ENCODE results near the gene TAF10. TPM values are rescaled to one million over a fixed set of nuclear protein-coding genes. Genes with fewer than 3 reads are reported as not detected.

TAF10 gene
- total and polyA plus RNA-seq, 3 experiments from 2014 or later: 173 to 336 (median 175) TPM

DNA sequence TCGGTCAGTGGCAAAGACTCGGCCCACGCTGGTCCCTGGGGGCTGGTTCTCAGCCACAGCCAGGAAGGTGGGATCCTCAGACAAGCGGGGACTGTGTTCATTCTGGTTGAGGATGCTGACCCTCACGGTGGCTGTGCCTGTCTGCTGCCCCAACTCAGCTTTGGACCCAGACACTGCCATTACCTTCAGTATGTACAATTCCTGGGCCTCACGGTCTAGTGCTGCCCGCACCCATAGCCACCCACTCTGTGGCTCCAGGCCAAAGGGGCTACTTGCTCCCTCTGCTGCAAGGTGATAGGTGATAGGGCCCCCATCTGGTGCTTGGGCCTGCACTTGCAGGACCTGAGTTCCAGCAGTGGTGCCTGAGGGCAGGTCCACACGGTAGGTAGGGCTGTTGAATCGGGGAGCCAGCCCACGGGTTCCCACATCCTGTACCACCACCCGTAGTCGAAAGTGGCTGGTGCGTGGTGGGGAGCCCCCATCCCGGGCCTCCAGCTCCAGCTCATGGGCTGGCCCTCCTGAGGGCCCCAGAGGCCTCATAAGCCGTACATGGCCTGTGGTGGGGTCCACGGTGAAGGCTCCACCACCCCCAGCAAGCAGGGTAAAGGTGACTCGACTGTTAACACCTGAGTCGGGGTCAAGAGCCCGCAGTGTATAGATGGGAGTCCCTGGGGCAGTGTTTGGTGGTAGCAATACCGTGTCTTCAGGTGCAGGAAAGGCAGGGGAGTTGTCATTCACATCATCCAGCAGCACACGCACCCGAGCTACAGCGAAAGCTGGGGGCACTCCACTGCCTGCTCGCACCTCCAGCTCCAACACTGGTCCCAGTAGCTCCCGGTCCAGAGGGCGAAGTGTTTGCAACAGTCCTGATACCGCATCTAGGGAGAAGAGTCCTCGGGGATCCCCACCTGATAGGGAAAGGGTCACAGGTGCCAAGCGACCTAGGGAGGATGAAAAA, 20.4 kb upstream of the TAF10 start:
- Mint-ChIP-seq H3K27me3 (peaks cover 0 to 2% of the 10 kb centered on the region in 2 donors), H3K4me3 (no peak overlapping the region), H3K27ac (peak overlapping the region in 1 of 8 donors; percentile 91), H3K9me3 (no peaks in the 10 kb centered on the region), H3K36me3 (peaks cover 0 to 26% (median 0%) of the 10 kb centered on the region in 3 donors), H3K4me1 (peaks cover 3 to 11% (median 11%) of the 10 kb centered on the region in 3 donors)
- H3K36me3 ChIP-seq (ENCODE audit: insufficient read depth, low read length): no peaks in the 10 kb centered on the region
- H3K9me3 ChIP-seq (ENCODE audit: low read length): no peaks in the 10 kb centered on the region
- POLR2A ChIA-PET: no interaction called here
- no peak overlapping the region for H3K4me3 ChIP-seq (ENCODE audit: low read length)
- no peak overlapping the region for H3K27ac ChIP-seq (ENCODE audit: low read depth, low read length)
- no peaks in the 10 kb centered on the region for H3K27me3 ChIP-seq (ENCODE audit: insufficient read depth, low read length, poor library complexity, severe bottlenecking)
- CTCF ChIA-PET: interaction anchor here (1.2 to 2.1 kb wide), 3 partner anchors 14 to 28 kb away, joined by 5 to 7 read pairs (median 6); partner anchors contain the start of gene TPP1
- H3K4me1 ChIP-seq (ENCODE audit: insufficient read depth, low read length): peaks cover 8% of the 10 kb centered on the region
- DNase-seq: peak in 1 of 5 donors; percentile 43

DNA sequence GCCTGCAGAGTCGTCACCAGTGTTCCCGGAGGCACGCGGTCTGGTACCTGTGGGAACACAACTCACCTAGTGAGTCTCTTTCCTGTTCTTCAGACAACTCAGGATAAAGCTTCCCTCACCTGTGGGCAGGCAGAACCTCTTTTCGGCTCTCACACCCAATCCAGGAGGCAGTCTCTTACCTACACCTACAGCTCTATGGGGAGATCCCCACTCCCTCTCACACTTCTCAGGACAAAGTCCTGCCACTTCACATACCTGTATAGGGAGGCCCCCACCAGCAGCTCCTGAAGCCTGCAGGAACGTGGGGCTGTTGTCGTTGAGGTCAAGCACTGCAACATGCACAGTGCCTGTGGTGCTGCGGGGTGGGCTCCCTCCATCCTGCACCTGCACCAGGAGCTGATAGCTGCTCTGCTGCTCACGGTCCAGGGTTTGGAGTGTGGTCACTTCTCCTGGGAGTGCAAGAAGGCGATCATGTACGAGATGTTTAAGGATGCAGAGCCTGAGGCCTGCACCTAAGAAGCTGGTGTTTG, 19.4 kb upstream of the TAF10 start:
- H3K27me3 ChIP-seq (ENCODE audit: insufficient read depth, low read length, poor library complexity, severe bottlenecking): no peaks in the 10 kb centered on the region
- ChIA-PET POLR2A (no interaction called here), CTCF (interaction anchor here (1.2 to 2.1 kb wide), 3 partner anchors 13 to 27 kb away, joined by 5 to 7 read pairs (median 6); partner anchors contain the start of gene TPP1)
- Mint-ChIP-seq H3K27ac (peak overlapping the region in 1 of 8 donors; percentile 22), H3K36me3 (peaks cover 0 to 27% (median 0%) of the 10 kb centered on the region in 3 donors), H3K27me3 (peaks cover 0 to 2% of the 10 kb centered on the region in 2 donors), H3K4me3 (no peak overlapping the region), H3K4me1 (peaks cover 10 to 21% (median 21%) of the 10 kb centered on the region in 3 donors), H3K9me3 (no peaks in the 10 kb centered on the region)
- no peaks in the 10 kb centered on the region for H3K36me3 ChIP-seq (ENCODE audit: insufficient read depth, low read length)
- no peak overlapping the region for H3K4me3 ChIP-seq (ENCODE audit: low read length)
- H3K9me3 ChIP-seq (ENCODE audit: low read length): no peaks in the 10 kb centered on the region
- peak in 1 of 5 donors; percentile 20 for DNase-seq
- H3K4me1 ChIP-seq (ENCODE audit: insufficient read depth, low read length): peaks cover 12% of the 10 kb centered on the region
- H3K27ac ChIP-seq (ENCODE audit: low read depth, low read length): no peak overlapping the region

DNA sequence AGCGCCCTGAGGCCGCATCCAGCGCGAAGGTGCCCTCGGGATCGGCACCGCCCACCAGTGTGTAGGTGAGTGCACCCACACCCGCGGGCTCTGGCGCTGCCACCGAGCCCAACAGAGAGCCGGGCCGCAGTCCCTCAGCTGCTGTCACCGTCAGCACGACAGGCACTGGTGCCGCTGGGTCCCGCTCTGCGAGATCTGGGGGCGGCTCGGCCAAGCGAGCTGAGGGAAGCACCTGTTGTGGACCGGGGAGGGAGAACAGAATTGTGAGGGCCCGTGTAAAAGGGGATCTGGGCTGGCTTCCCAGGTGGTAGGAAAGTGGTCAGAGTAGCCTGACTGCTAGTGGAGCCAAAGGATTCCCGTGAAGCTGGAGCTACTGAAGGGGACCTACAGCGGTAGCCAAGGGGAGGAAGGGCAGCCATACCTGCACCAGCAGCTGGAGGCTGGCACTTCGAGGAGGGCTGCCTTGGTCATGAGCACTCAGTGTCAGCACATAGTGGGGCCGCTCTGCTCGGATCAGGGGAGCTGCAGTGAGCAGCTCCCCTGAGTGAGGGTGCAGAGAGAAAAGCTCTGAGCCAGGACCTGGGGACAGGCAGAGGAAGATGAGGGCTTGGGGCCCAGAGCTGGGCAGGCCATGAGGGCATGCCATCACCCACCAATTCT, 18.7 kb upstream of the TAF10 start:
- Histone ChIP-seq H3K27me3 (ENCODE audit: insufficient read depth, low read length, poor library complexity, severe bottlenecking) (no peaks in the 10 kb centered on the region), H3K9me3 (ENCODE audit: low read length) (no peaks in the 10 kb centered on the region), H3K4me1 (ENCODE audit: insufficient read depth, low read length) (peaks cover 12% of the 10 kb centered on the region), H3K27ac (ENCODE audit: low read depth, low read length) (no peak overlapping the region), H3K4me3 (ENCODE audit: low read length) (no peak overlapping the region), H3K36me3 (ENCODE audit: insufficient read depth, low read length) (no peaks in the 10 kb centered on the region)
- POLR2A ChIA-PET: no interaction called here
- CTCF ChIA-PET: interaction anchor here (0.9 to 2.1 kb wide), 3 partner anchors 10 to 18 kb away, joined by 3 to 7 read pairs (median 6); partner anchors contain the start of gene TPP1
- H3K4me3 Mint-ChIP-seq: no peak overlapping the region
- H3K27ac Mint-ChIP-seq: no peak overlapping the region
- H3K27me3 Mint-ChIP-seq: peaks cover 0 to 2% of the 10 kb centered on the region in 2 donors
- no peak for DNase-seq
- H3K9me3 Mint-ChIP-seq: no peaks in the 10 kb centered on the region
- H3K36me3 Mint-ChIP-seq: peaks cover 0 to 28% (median 0%) of the 10 kb centered on the region in 3 donors
- peaks cover 11 to 22% (median 22%) of the 10 kb centered on the region in 3 donors for H3K4me1 Mint-ChIP-seq

DNA sequence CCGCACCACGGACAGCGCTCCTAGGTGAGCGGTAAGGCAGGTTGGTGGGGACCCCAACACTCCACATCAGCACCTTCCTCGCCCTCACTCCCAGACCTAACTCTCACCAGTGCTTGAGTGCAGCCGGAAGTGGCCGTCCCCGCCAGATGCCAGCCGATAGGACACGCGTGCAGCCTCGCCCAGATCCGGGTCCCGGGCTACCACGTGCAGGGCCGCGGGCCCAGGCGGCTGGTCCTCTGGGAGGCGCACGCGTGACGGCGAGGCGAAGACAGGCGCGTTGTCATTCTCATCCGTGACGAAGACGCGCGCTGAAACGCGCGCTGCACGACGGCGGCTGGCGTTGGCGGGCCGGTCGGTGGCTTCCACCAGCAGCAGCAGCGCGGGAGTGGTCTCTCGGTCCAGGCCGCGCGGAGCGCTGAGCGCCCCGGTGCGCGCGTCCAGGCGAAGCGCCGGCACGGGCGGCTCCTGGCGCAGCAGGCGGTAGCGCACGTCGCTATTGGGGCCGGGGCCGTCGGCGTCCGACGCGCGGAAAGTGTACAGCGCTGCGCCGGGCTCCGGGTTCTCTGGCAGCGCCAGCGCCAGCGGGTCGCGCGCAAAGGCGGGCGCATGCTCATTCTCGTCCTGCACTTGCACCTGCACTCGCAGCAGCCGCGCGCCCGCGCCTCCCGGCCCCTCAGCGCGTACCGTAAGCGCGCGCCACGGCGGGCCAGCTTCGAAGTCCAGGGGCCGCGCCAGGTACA, 18.0 kb upstream of the TAF10 start:
- Mint-ChIP-seq H3K27ac (peak overlapping the region in 1 of 8 donors; percentile 85), H3K4me1 (peaks cover 11 to 22% (median 22%) of the 10 kb centered on the region in 3 donors), H3K4me3 (no peak overlapping the region), H3K36me3 (peaks cover 0 to 28% (median 0%) of the 10 kb centered on the region in 3 donors), H3K9me3 (no peaks in the 10 kb centered on the region), H3K27me3 (peaks cover 0 to 2% of the 10 kb centered on the region in 2 donors)
- ChIA-PET CTCF (interaction anchor here (0.9 to 2.1 kb wide), 2 partner anchors 9 to 11 kb away, joined by 3 to 6 read pairs; partner anchors contain the start of gene TPP1), POLR2A (no interaction called here)
- H3K36me3 ChIP-seq (ENCODE audit: insufficient read depth, low read length): no peaks in the 10 kb centered on the region
- no peaks in the 10 kb centered on the region for H3K27me3 ChIP-seq (ENCODE audit: insufficient read depth, low read length, poor library complexity, severe bottlenecking)
- H3K4me1 ChIP-seq (ENCODE audit: insufficient read depth, low read length): peaks cover 12% of the 10 kb centered on the region
- H3K9me3 ChIP-seq (ENCODE audit: low read length): no peaks in the 10 kb centered on the region
- no peak overlapping the region for H3K27ac ChIP-seq (ENCODE audit: low read depth, low read length)
- no peak for DNase-seq
- H3K4me3 ChIP-seq (ENCODE audit: low read length): no peak overlapping the region

DNA sequence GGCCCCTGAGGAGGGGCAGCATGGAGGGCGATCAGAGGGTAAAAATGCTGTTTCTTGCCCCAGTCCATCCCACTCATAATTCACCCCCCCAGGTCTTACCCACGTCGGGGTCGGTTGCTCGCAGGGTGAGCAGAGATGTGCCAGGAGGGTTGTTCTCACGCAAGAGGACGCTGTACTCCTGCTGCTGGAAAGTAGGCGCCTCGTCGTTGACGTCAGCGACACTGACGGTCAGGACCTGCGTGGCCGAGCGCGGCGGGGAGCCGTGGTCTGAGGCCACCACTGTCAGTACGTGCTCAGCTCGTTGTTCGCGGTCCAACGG, 17.5 kb upstream of the TAF10 start:
- Histone ChIP-seq H3K9me3 (ENCODE audit: low read length) (no peaks in the 10 kb centered on the region), H3K27me3 (ENCODE audit: insufficient read depth, low read length, poor library complexity, severe bottlenecking) (no peaks in the 10 kb centered on the region), H3K4me3 (ENCODE audit: low read length) (no peak overlapping the region), H3K4me1 (ENCODE audit: insufficient read depth, low read length) (peaks cover 12% of the 10 kb centered on the region), H3K36me3 (ENCODE audit: insufficient read depth, low read length) (no peaks in the 10 kb centered on the region), H3K27ac (ENCODE audit: low read depth, low read length) (no peak overlapping the region)
- Mint-ChIP-seq H3K9me3 (no peaks in the 10 kb centered on the region), H3K4me3 (peak overlapping the region in 1 of 7 donors; percentile 23), H3K4me1 (peaks cover 11 to 22% (median 22%) of the 10 kb centered on the region in 3 donors), H3K27ac (no peak overlapping the region), H3K36me3 (peaks cover 0 to 29% (median 0%) of the 10 kb centered on the region in 3 donors), H3K27me3 (peaks cover 0 to 2% of the 10 kb centered on the region in 2 donors)
- ChIA-PET CTCF (no interaction called here), POLR2A (no interaction called here)
- no peak for DNase-seq

DNA sequence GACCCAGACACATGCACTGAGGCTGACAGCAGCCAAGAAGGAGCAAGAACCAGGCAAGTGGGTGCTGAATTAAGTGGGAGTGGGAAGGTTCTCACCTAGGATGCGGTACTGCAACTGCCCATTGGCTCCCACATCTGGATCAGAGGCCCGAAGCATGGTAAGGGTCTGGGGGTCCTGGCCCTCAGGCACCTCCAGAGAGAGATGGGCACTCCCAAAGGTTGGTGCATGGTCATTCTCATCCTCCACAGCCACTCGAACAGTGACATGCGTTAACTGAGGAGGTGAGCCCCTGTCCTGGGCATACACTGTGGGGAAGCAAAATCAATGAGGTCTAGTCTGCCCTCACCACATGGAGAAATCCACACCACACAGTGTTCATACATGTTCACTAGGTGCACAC, 16.5 kb upstream of the TAF10 start:
- Mint-ChIP-seq H3K36me3 (peaks cover 0 to 33% (median 0%) of the 10 kb centered on the region in 3 donors), H3K4me1 (peaks cover 11 to 22% (median 22%) of the 10 kb centered on the region in 3 donors), H3K27ac (peak overlapping the region in 1 of 8 donors; percentile 17), H3K4me3 (no peak overlapping the region), H3K9me3 (no peaks in the 10 kb centered on the region), H3K27me3 (peaks cover 0 to 2% of the 10 kb centered on the region in 2 donors)
- no peak for DNase-seq
- no peaks in the 10 kb centered on the region for H3K36me3 ChIP-seq (ENCODE audit: insufficient read depth, low read length)
- CTCF ChIA-PET: interaction anchor here (0.9 kb wide), 1 partner anchor 249 kb away, joined by 3 read pairs; no protein-coding TSS in a partner anchor
- no peak overlapping the region for H3K27ac ChIP-seq (ENCODE audit: low read depth, low read length)
- POLR2A ChIA-PET: interaction anchor here (1.4 kb wide), 1 partner anchor 55 kb away, joined by 4 read pairs; no protein-coding TSS in a partner anchor
- H3K4me3 ChIP-seq (ENCODE audit: low read length): no peak overlapping the region
- no peaks in the 10 kb centered on the region for H3K9me3 ChIP-seq (ENCODE audit: low read length)
- peaks cover 12% of the 10 kb centered on the region for H3K4me1 ChIP-seq (ENCODE audit: insufficient read depth, low read length)
- H3K27me3 ChIP-seq (ENCODE audit: insufficient read depth, low read length, poor library complexity, severe bottlenecking): no peaks in the 10 kb centered on the region

DNA sequence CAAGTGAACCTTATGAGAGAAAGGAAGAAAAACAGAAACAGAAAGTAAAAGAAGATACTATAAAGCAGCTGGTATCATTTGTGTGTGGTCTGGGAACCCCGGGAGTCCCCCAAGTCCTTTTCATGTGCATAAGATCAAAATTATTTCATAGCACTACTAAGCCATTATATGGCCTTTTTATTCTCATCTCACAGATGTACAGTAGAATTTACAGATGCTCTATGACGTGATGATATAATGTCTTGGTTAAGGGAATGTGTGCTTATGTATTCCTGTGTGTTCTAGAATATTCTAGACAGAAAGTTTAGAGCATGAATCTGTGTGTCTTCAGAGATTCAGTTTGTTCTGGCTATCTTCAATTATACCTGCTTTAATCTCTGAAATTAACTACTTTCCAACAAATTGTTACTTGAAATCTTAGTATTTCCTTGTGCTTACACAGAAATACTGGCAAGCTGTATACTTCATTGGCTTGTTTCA, 15.8 kb upstream of the TAF10 start:
- no peaks in the 10 kb centered on the region for H3K27me3 ChIP-seq (ENCODE audit: insufficient read depth, low read length, poor library complexity, severe bottlenecking)
- H3K36me3 ChIP-seq (ENCODE audit: insufficient read depth, low read length): no peaks in the 10 kb centered on the region
- Mint-ChIP-seq H3K9me3 (no peaks in the 10 kb centered on the region), H3K4me1 (peaks cover 11 to 22% (median 22%) of the 10 kb centered on the region in 3 donors), H3K36me3 (peaks cover 0 to 28% (median 0%) of the 10 kb centered on the region in 3 donors), H3K27ac (peak overlapping the region; percentile 2 to 89 (median 69)), H3K4me3 (peak overlapping the region; percentile 11 to 81 (median 57)), H3K27me3 (no peaks in the 10 kb centered on the region)
- POLR2A ChIA-PET: interaction anchor here (1.4 to 1.5 kb wide), 2 partner anchors 15 to 56 kb away, joined by 4 to 6 read pairs; partner anchors contain the start of gene TAF10
- peaks cover 12% of the 10 kb centered on the region for H3K4me1 ChIP-seq (ENCODE audit: insufficient read depth, low read length)
- CTCF ChIA-PET: interaction anchor here (0.9 to 1.6 kb wide), 6 partner anchors 9 to 248 kb away, joined by 3 to 5 read pairs (median 3); partner anchors contain the start of genes MRPL17, TAF10 and TPP1
- no peaks in the 10 kb centered on the region for H3K9me3 ChIP-seq (ENCODE audit: low read length)
- H3K4me3 ChIP-seq (ENCODE audit: low read length): no peak overlapping the region
- peak in 2 of 5 donors; percentile 28 to 38 for DNase-seq
- no peak overlapping the region for H3K27ac ChIP-seq (ENCODE audit: low read depth, low read length)

Data from CD8-positive, alpha-beta memory T cell (primary cell).